ENCODE data around the gene SBF2. TPM values are rescaled to one million over a fixed set of nuclear protein-coding genes. Genes with fewer than 3 reads are reported as not detected.

Gene SBF2
- total and polyA plus RNA-seq, 2 of the 13 experiments (the other 11 are each of a cell fraction or from before 2014, with no cell fraction given): 24.0 to 45.8 TPM

GRCh38 chr11:9814108-9814507, 479.9 kb downstream of the SBF2 start (continued):
- no peak for TF ChIP-seq ZNF775 (CRISPR knock-in tag; IDR thresholded peaks at IDR 0.05; ENCODE audit: borderline replicate concordance)
- no peak for TF ChIP-seq MED1 (CRISPR knock-in tag; IDR thresholded peaks at IDR 0.05)
- no peak for TF ChIP-seq ZNF121 (CRISPR knock-in tag; IDR thresholded peaks at IDR 0.05)
- no peak for TF ChIP-seq MAF1 (CRISPR knock-in tag; IDR thresholded peaks at IDR 0.05; ENCODE audit: borderline replicate concordance)

GRCh38 chr11:9808943-9809342, 485.1 kb downstream of the SBF2 start:
- in situ Hi-C loops (cut with HindIII; ENCODE audit: extremely low pct_ligation_motif_present, low pct_unique_long_range_greater_than_20kb): no loop called here
- WGBS (ENCODE audit: low lambda C conversion rate): 95% methylated on average over 7 of the region's 7 CpGs

More at GRCh38 chr11:9808943-9809342, 485.1 kb downstream of the SBF2 start:
- intact Hi-C loops (cut with micrococcal nuclease; ENCODE audit: unreplicated experiment): no loop called here
- H3K4me1 ChIP-seq (ENCODE audit: insufficient read depth, low read length): no peaks in the 10 kb centered on the region
- TF ChIP-seq ZNF121 (CRISPR knock-in tag; IDR thresholded peaks at IDR 0.05): peak; percentile 91
- TF ChIP-seq FOSL2 (CRISPR knock-in tag; IDR thresholded peaks at IDR 0.05): peak; percentile 65
- TF ChIP-seq HNRNPLL (IDR thresholded peaks at IDR 0.05; ENCODE audit: low read depth, low read length, poor library complexity, severe bottlenecking): no peak
- no peak for TF ChIP-seq SOX13 (IDR thresholded peaks at IDR 0.05)
- peak in 1 of 2 experiments; percentile 19; a peak in 1 of 4 replicates for TF ChIP-seq SOX13 (CRISPR knock-in tag; conservative IDR thresholded peaks at IDR 0.05 in 1 of 2, IDR thresholded peaks at IDR 0.05 in 1 of 2)
- ATAC-seq (no peak), FAIRE-seq (no peak), DNase-seq (ENCODE audit: low spot score) (peak; percentile 28)
- no peaks in the 10 kb centered on the region for H3K79me2 ChIP-seq (ENCODE audit: insufficient read depth, low read length)
- no peak overlapping the region for H3K27ac ChIP-seq (ENCODE audit: extremely low read length, insufficient read depth, low read length)
- no peak overlapping the region for H2AFZ ChIP-seq (ENCODE audit: low read length)
- no peak overlapping the region for H3K4me3 ChIP-seq (replicated peaks in 1 of 3; ENCODE audit: insufficient read depth in 1 of 3, low read depth in 2 of 3, low read length in 3 of 3)
- H3K4me2 ChIP-seq (ENCODE audit: low read depth, low read length): no peak overlapping the region
- no TSS peak for BruUV-seq (replicated peaks)
- H3K36me3 ChIP-seq (replicated peaks in 1 of 2; ENCODE audit: control insufficient read depth in 1 of 2, insufficient read depth in 2 of 2, low read length in 2 of 2): peaks cover 0 to 24% of the 10 kb centered on the region in 2 experiments; a peak in 3 of 5 replicates
- POLR2A ChIA-PET: interaction anchor here (0.7 kb wide), 1 partner anchor 60 kb away, joined by 3 read pairs; no protein-coding TSS in a partner anchor
- H3K9ac ChIP-seq (ENCODE audit: insufficient read depth, low read depth, low read length): no peak overlapping the region
- H4K20me1 ChIP-seq (ENCODE audit: insufficient read depth, low read length): no peaks in the 10 kb centered on the region
- H3K9me3 ChIP-seq (ENCODE audit: low read length): no peaks in the 10 kb centered on the region
- no peaks in the 10 kb centered on the region for H3K27me3 ChIP-seq (ENCODE audit: control insufficient read depth in 1 of 2, insufficient read depth in 2 of 2, low read length in 2 of 2)
- CTCF ChIA-PET (ENCODE audit: low intra/inter-chr PET ratio, low total read pairs): no interaction called here
